K562 (cell line): Measurements from ENCODE around the gene SACM1L. TPM values are rescaled to one million over a fixed set of nuclear protein-coding genes. Genes with fewer than 3 reads are reported as not detected.

ENCODE experiments used
- ATAC-seq: fragments of 200-7000 bp; cut with Tn5 transposase; 3 replicates; pipeline ENCODE4 v1.9.1; 2020; ENCODE audit warnings: moderate library complexity
- BruUV-seq: library from RNA; stranded (reverse); fragments of 400-500 nt; replicated peaks from 2 replicates; lab custom pipeline; 2021; lab: Mats Ljungman, UMichigan
- CTCF ChIA-PET: fragments of 300-600 bp; formaldehyde crosslinking; extraction: SDS; loops from one replicate; lab custom pipeline; 2021; ENCODE audit warnings: low intra/inter-chr PET ratio; lab: Yijun Ruan, JAX
- POLR2A ChIA-PET: fragments of 300-600, 350-650 bp; sonication (Branson Sonifier 250); formaldehyde crosslinking; extraction: SDS; loops from one replicate; lab custom pipeline; 2021; ENCODE audit warnings: antibody characterized with exemption, inconsistent platforms; lab: Yijun Ruan, JAX
- DNase-seq, 4 experiments: peaks; one replicate each; pipeline versions ENCODE4 v3.0.0 to v3.0.0-alpha.2; 2011 to 2018; ENCODE audit warnings: low spot score in 3 of 4, mixed read lengths in 3 of 4; ENCODE audit errors: extremely low read depth in 1 of 4
- FAIRE-seq: peaks from 2 replicates; lab custom pipeline; 2011; peaks lifted over from hg19 to GRCh38; lab: Jason Lieb, UNC
- H2AFZ ChIP-seq: 2 replicates; pipeline ENCODE4 v1.6.0; 2011; ENCODE audit warnings: low read depth, low read length, control low read depth, inconsistent platforms
- H3K27ac ChIP-seq: fragments of 200-600 bp; 3 replicates; pipeline ENCODE4 v1.8.0; 2011; ENCODE audit warnings: low read depth, mild to moderate bottlenecking, control low read depth, inconsistent platforms, low read length, moderate library complexity, mixed read lengths; ENCODE audit errors: extremely low read depth
- H3K27me3 ChIP-seq, 2 experiments: fragments of 300-600 bp in 1 of 2; 2 replicates in 1 of 2; 3 replicates in 1 of 2; pipeline versions ENCODE4 v1.6.0 to v1.8.0; 2011; ENCODE audit warnings: inconsistent platforms in 2 of 2, low read length in 2 of 2, mild to moderate bottlenecking in 1 of 2, mixed read lengths in 1 of 2, moderate library complexity in 1 of 2; ENCODE audit not compliant: control insufficient read depth in 2 of 2, insufficient read depth in 2 of 2
- H3K36me3 ChIP-seq: fragments of 300-600 bp; 3 replicates; pipeline ENCODE4 v1.8.0; 2011; ENCODE audit warnings: mild to moderate bottlenecking, low read length, inconsistent platforms; ENCODE audit not compliant: control insufficient read depth, insufficient read depth
- H3K4me1 ChIP-seq, 2 experiments: fragments of 200-600 bp in 1 of 2; replicated peaks in 1 of 2; 2 replicates in 1 of 2; 3 replicates in 1 of 2; pipeline versions ENCODE4 v1.5.1 to v1.8.0; 2011; ENCODE audit warnings: inconsistent platforms in 2 of 2, low read length in 2 of 2, mild to moderate bottlenecking in 1 of 2, mixed read lengths in 1 of 2, moderate library complexity in 1 of 2; ENCODE audit not compliant: control insufficient read depth in 2 of 2, insufficient read depth in 2 of 2
- H3K4me2 ChIP-seq: 2 replicates; pipeline ENCODE4 v1.6.1; 2011; ENCODE audit warnings: low read length, control low read depth, inconsistent platforms, mixed read lengths; ENCODE audit not compliant: insufficient read depth
- H3K4me3 ChIP-seq: fragments of 200-600 bp; sonication (generic), shearing (Covaris generic); 2 replicates; pipeline ENCODE4 v1.5.1; 2016; ENCODE audit warnings: control low read depth, inconsistent platforms
- H3K79me2 ChIP-seq: fragments of 200-600 bp; 3 replicates; pipeline ENCODE4 v1.8.0; 2011; ENCODE audit warnings: low read length, inconsistent platforms; ENCODE audit not compliant: control insufficient read depth, insufficient read depth
- H3K9ac ChIP-seq, 2 experiments: 2 replicates each; pipeline versions ENCODE4 v1.6.0 to v1.6.1; 2011; ENCODE audit warnings: low read depth in 2 of 2, low read length in 2 of 2, control low read depth in 1 of 2, inconsistent platforms in 1 of 2, mild to moderate bottlenecking in 1 of 2, mixed read lengths in 1 of 2; ENCODE audit not compliant: insufficient read depth in 1 of 2
- H3K9me1 ChIP-seq: one replicate; pipeline ENCODE4 v1.6.0; 2011; ENCODE audit warnings: inconsistent platforms, mild to moderate bottlenecking, low read length, moderate library complexity; ENCODE audit not compliant: control insufficient read depth, insufficient read depth
- H3K9me3 ChIP-seq: replicated peaks from 2 replicates; pipeline ENCODE4 v1.5.1; 2011; ENCODE audit warnings: low read depth, low read length, inconsistent platforms; ENCODE audit not compliant: control insufficient read depth, insufficient read depth
- H4K20me1 ChIP-seq: replicated peaks from 2 replicates; pipeline ENCODE4 v1.6.1; 2011; ENCODE audit warnings: low read length, inconsistent platforms, mixed read lengths; ENCODE audit not compliant: control insufficient read depth, insufficient read depth
- DMBX1 ChIP-seq: fragments of 250-450 bp; sonication (Bioruptor Pico); IDR thresholded peaks from 2 replicates; pipeline ENCODE4 v1.8.0; 2022; ENCODE audit warnings: inconsistent platforms, mild to moderate bottlenecking, moderate library complexity, borderline replicate concordance
- NR3C1 ChIP-seq: sonication (generic); formaldehyde crosslinking; IDR thresholded peaks from 2 replicates; pipeline ENCODE4 v1.8.1; 2022; ENCODE audit warnings: missing genetic modification reagents
- PYGO2 ChIP-seq: fragments of 450-650 bp; IDR thresholded peaks from 2 replicates; pipeline ENCODE4 v1.6.1; 2016; ENCODE audit warnings: mild to moderate bottlenecking, missing genetic modification characterization, moderate library complexity, missing compliant biosample characterization
- SMC3 ChIP-seq: conservative IDR thresholded peaks from 2 replicates; pipeline ENCODE4 v1.6.1; 2011; ENCODE audit warnings: low read depth, low read length, improper control_type of control experiment; ENCODE audit not compliant: insufficient read depth
- ZNF280A ChIP-seq: fragments of 450-650 bp; IDR thresholded peaks from 2 replicates; pipeline ENCODE4 v1.6.1; 2018; ENCODE audit warnings: mild to moderate bottlenecking, low read depth; ENCODE audit not compliant: partially characterized antibody
- ZNF592 ChIP-seq: fragments of 450-650 bp; IDR thresholded peaks from 2 replicates; pipeline ENCODE4 v1.6.1; 2017; ENCODE audit warnings: antibody characterized with exemption, mild to moderate bottlenecking
- WGBS: fragments of 100-300 bp; shearing (Covaris generic); methylation state at CpG from one replicate; pipeline ENCODE4 v1.1.6; 2016; ENCODE audit warnings: low coverage, mixed read lengths; ENCODE audit not compliant: insufficient coverage; ENCODE audit errors: missing lambda C conversion rate; 5-methylcytosine and 5-hydroxymethylcytosine counted together
- in situ Hi-C: fragments of 300-500 bp; cut with MboI; formaldehyde crosslinking; loops from 4 replicates; pipeline ENCODE4 v1.15.0; 2018; ENCODE audit warnings: inconsistent platforms, mixed read lengths
- intact Hi-C: fragments of 100-400 bp; cut with micrococcal nuclease; formaldehyde crosslinking; loops from 2 replicates; pipeline ENCODE4 v1.14.2; 2022
- polyA plus RNA-seq, 8 experiments: library from polyadenylated mRNA; depleted of rRNA in 4 of 8; stranded (reverse) in 5 of 8; unstranded in 3 of 8; fragments of >200 nt; fragmentation: Nextera tagmentation in 2 of 8; fragmentation: Illumina TruSeq in 1 of 8; extraction: Ambion mirVana in 2 of 8; extraction: Trizol in 1 of 8; gene quantifications; 2 replicates each; pipeline versions ENCODE4 v1.2.1 to v1.2.3, GENCODE V29; 2011 to 2014; ENCODE audit warnings: inconsistent platforms in 1 of 8, missing spikeins in 1 of 8
- total RNA-seq, 7 experiments: library from RNA; depleted of rRNA in 6 of 7; stranded (reverse); fragments of >200 nt in 6 of 7; fragmentation: Illumina TruSeq in 2 of 7; extraction: Trizol in 2 of 7; gene quantifications; 2 replicates each; pipeline versions ENCODE4 v1.2.1 to v1.2.3, GENCODE V29; 2011 to 2021; ENCODE audit warnings: low replicate concordance in 1 of 7

SACM1L gene
- total and polyA plus RNA-seq, 9 of the 15 experiments (the other 6 are each of a cell fraction or from before 2014, with no cell fraction given) = 25.7 to 67.2 (median 40.3) TPM

DNA sequence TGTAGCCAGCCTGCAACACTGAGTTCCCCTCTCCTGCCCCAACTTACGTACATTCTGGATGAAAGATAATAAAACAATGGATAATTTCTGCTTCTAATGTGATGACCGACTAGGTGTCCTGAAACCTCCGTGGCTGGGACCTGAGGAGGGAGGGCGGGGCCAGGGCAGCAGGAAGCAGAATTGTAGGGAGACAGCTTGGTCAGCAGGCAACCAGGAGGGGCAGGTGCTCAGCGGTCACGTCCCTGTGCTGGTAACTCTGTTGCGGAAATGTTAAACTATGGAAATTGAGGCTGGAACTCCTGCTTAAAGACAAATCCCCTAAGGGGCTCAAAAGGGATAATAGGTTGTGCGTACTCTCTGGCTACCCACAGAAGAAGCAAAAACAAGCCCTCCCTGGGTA lies 76.8 kb downstream of the SACM1L start:
- ATAC-seq (no peak), FAIRE-seq (no peak), DNase-seq (no peak)
- BruUV-seq = no TSS peak
- H3K36me3 ChIP-seq = no peaks in the 10 kb centered on the region
- H3K9me1 ChIP-seq = no peaks in the 10 kb centered on the region
- no peaks in the 10 kb centered on the region for H4K20me1 ChIP-seq
- H3K79me2 ChIP-seq = no peaks in the 10 kb centered on the region
- H3K9me3 ChIP-seq = no peaks in the 10 kb centered on the region
- ChIA-PET CTCF (no interaction called here), POLR2A (no interaction called here)
- WGBS = 7% methylated on average over 8 of the region's 8 CpGs
- in situ Hi-C loops (no loop called here), intact Hi-C loops (loop anchor here (10.0 kb wide), 1 partner anchor 251 kb away; no protein-coding TSS in a partner anchor)
- peaks cover 0 to under 1% of the 10 kb centered on the region in 2 experiments; a peak in 1 of 5 replicates for H3K4me1 ChIP-seq
- no peak for TF ChIP-seq SMC3
- TF ChIP-seq ZNF280A = no peak
- TF ChIP-seq PYGO2 (tag) = no peak
- TF ChIP-seq ZNF592 = no peak
- TF ChIP-seq DMBX1 (CRISPR knock-in tag) = no peak
- TF ChIP-seq NR3C1 = no peak
- H2AFZ ChIP-seq = no peak overlapping the region
- H3K27ac ChIP-seq = no peak overlapping the region
- peaks cover 19 to 51% of the 10 kb centered on the region in 2 experiments for H3K27me3 ChIP-seq
- no peak overlapping the region for H3K4me3 ChIP-seq
- no peak overlapping the region for H3K4me2 ChIP-seq
- H3K9ac ChIP-seq = no peak overlapping the region
